ENCODE results near the gene ZNF800.

DNA sequence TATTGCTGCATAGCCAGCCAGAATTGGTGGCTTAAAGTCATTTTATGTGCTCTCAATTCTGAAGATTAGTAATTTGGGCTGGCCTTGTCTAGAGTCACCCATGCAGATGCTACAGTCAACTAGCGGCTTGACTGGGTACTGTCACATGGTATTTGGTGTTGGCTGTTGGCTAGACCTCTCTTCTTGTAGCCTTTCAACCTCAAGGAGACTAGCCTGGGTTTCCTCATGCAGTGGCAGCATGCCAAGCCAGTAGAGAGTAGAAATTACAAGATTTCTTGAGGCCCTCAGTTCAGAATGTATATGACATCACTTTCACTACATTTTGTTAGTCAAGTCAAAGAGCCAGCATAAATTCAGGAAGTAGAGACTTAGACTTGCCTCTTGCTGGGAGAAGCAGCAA lies 3.7 kb upstream of the ZNF800 start:
- TF ChIP-seq, protein P1, sequence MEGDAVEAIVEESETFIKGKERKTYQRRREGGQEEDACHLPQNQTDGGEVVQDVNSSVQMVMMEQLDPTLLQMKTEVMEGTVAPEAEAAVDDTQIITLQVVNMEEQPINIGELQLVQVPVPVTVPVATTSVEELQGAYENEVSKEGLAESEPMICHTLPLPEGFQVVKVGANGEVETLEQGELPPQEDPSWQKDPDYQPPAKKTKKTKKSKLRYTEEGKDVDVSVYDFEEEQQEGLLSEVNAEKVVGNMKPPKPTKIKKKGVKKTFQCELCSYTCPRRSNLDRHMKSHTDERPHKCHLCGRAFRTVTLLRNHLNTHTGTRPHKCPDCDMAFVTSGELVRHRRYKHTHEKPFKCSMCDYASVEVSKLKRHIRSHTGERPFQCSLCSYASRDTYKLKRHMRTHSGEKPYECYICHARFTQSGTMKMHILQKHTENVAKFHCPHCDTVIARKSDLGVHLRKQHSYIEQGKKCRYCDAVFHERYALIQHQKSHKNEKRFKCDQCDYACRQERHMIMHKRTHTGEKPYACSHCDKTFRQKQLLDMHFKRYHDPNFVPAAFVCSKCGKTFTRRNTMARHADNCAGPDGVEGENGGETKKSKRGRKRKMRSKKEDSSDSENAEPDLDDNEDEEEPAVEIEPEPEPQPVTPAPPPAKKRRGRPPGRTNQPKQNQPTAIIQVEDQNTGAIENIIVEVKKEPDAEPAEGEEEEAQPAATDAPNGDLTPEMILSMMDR (IDR thresholded peaks at IDR 0.05): no peak
- no peak for TF ChIP-seq POLR2A (IDR thresholded peaks at IDR 0.05; ENCODE audit: low read depth)
- no peak for TF ChIP-seq POLR2AphosphoS5 (IDR thresholded peaks at IDR 0.05)
